ENCODE data around the gene MNS1.

The MNS1 gene, protein sequence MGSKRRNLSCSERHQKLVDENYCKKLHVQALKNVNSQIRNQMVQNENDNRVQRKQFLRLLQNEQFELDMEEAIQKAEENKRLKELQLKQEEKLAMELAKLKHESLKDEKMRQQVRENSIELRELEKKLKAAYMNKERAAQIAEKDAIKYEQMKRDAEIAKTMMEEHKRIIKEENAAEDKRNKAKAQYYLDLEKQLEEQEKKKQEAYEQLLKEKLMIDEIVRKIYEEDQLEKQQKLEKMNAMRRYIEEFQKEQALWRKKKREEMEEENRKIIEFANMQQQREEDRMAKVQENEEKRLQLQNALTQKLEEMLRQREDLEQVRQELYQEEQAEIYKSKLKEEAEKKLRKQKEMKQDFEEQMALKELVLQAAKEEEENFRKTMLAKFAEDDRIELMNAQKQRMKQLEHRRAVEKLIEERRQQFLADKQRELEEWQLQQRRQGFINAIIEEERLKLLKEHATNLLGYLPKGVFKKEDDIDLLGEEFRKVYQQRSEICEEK

DNA sequence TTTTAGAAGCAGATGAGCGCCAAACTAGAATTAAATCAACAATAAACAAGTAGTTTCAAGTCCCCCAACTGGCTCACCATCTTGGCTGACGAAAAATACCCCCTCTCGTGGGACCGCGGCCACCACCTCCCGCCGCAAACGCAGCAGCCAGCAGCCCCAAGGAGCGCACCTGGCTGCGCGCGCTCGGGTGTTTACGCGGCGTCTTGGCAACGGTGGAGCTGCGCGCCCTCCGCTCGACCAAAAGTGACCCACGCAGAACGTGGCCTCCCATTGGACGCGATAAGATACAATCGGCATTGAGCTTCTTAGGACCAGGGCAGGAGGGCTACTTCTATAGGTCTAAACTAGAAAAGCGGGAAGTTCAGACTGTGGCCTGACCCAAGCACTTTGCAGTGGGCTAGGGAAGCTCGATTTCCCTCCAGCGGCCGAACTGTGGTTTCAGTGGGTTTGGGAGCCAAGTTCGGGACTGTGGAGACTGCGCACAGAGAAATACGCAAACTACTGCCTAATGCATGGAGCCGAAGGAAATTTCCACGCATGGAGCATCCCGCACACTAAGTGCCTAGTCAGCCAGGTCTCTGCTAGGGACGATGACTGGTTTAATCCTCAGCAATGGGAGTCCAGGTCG, at the start of gene MNS1:
Gene MNS1 (minus strand): TSS at position 245 of the 628 bp plus-strand sequence. CDS start 165 bp downstream, at position 80.
- TF ChIP-seq, protein P1, sequence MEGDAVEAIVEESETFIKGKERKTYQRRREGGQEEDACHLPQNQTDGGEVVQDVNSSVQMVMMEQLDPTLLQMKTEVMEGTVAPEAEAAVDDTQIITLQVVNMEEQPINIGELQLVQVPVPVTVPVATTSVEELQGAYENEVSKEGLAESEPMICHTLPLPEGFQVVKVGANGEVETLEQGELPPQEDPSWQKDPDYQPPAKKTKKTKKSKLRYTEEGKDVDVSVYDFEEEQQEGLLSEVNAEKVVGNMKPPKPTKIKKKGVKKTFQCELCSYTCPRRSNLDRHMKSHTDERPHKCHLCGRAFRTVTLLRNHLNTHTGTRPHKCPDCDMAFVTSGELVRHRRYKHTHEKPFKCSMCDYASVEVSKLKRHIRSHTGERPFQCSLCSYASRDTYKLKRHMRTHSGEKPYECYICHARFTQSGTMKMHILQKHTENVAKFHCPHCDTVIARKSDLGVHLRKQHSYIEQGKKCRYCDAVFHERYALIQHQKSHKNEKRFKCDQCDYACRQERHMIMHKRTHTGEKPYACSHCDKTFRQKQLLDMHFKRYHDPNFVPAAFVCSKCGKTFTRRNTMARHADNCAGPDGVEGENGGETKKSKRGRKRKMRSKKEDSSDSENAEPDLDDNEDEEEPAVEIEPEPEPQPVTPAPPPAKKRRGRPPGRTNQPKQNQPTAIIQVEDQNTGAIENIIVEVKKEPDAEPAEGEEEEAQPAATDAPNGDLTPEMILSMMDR (IDR thresholded peaks at IDR 0.05; ENCODE audit: unreplicated experiment in 3 of 3), result no peak
- peaks cover 24% of the 10 kb centered on the region for H3K4me1 Mint-ChIP-seq
- H3K27me3 Mint-ChIP-seq (ENCODE audit: low read depth), result peaks cover 6% of the 10 kb centered on the region
- no peaks in the 10 kb centered on the region for H3K9me3 Mint-ChIP-seq
- peaks cover 3% of the 10 kb centered on the region for H3K36me3 Mint-ChIP-seq (ENCODE audit: low read depth)
- peak within 1 kb of the TSS; percentile 59 to 91 (median 87) for H3K27ac Mint-ChIP-seq
- H3K4me3 Mint-ChIP-seq, result peak within 1 kb of the TSS; percentile 100

GRCh38 chr15:56496635-56497034, 31.7 kb upstream of the MNS1 start:
- Mint-ChIP-seq H3K9me3 (peaks cover 11% of the 10 kb centered on the region), H3K4me3 (no peak overlapping the region), H3K27ac (no peak overlapping the region), H3K36me3 (ENCODE audit: low read depth) (no peaks in the 10 kb centered on the region), H3K27me3 (ENCODE audit: low read depth) (peaks cover 17% of the 10 kb centered on the region), H3K4me1 (no peaks in the 10 kb centered on the region)
- TF ChIP-seq, protein P1 (IDR thresholded peaks at IDR 0.05; ENCODE audit: unreplicated experiment in 3 of 3), result peak; percentile 71 to 76 (median 71)

- Mint-ChIP-seq H3K27ac (no peak overlapping the region), H3K27me3 (ENCODE audit: low read depth) (peaks cover 17% of the 10 kb centered on the region), H3K4me3 (no peak overlapping the region), H3K4me1 (no peaks in the 10 kb centered on the region), H3K36me3 (ENCODE audit: low read depth) (no peaks in the 10 kb centered on the region), H3K9me3 (peaks cover 2% of the 10 kb centered on the region)
- TF ChIP-seq, protein P1 (IDR thresholded peaks at IDR 0.05; ENCODE audit: unreplicated experiment in 3 of 3), result no peak
Measured at GRCh38 chr15:56495533-56495932, 30.6 kb upstream of the MNS1 start.

- Mint-ChIP-seq H3K36me3 (ENCODE audit: low read depth) (no peaks in the 10 kb centered on the region), H3K4me3 (no peak overlapping the region), H3K4me1 (no peaks in the 10 kb centered on the region), H3K27me3 (ENCODE audit: low read depth) (peaks cover 17% of the 10 kb centered on the region), H3K9me3 (peaks cover 2% of the 10 kb centered on the region), H3K27ac (no peak overlapping the region)
- TF ChIP-seq, protein P1 (IDR thresholded peaks at IDR 0.05; ENCODE audit: unreplicated experiment in 3 of 3), result no peak
Measured at GRCh38 chr15:56495053-56495452, 30.1 kb upstream of the MNS1 start.

DNA sequence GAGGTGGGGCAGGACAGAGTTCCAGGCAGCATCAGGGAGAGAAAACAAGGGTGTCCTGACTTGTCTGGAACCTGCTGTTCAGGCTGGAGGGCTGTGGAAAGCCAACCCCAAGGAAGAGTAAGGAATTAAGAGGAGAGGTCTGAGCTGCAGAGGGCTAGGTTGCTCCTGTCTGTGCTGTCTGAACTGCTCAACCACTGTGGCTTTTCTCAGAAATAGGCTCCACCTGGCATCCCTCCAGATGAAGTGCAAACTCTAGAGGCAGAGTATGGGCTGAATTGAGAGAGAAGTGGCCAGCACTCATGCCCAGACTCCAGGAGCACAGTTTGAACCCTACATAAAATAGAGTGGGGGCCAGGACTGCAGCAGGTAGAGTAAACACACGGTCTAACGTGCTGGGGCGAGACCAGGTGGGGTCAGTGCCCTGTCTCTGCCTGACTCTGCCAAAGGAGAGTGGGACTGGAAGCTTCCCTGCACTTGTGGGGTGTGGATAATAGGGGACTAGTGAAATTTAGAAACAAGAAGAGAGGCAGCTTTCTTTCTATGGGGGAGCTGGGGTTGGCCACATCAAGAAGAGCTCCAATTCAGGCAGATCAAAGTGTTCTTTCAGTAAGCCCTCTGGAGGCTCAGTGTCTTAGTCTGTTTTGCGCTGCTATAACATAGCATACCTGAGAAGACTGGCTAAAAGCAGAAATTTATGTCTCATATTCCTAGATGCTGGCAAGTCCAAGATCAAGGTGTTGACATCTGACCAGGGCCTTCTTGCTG, 28.0 kb upstream of the MNS1 start:
- no peak overlapping the region for H3K4me3 Mint-ChIP-seq
- TF ChIP-seq, protein P1 (IDR thresholded peaks at IDR 0.05; ENCODE audit: unreplicated experiment in 3 of 3), result no peak
- H3K27ac Mint-ChIP-seq, result no peak overlapping the region
- no peaks in the 10 kb centered on the region for H3K4me1 Mint-ChIP-seq
- peaks cover 2% of the 10 kb centered on the region for H3K9me3 Mint-ChIP-seq
- no peaks in the 10 kb centered on the region for H3K36me3 Mint-ChIP-seq (ENCODE audit: low read depth)
- peaks cover 17% of the 10 kb centered on the region for H3K27me3 Mint-ChIP-seq (ENCODE audit: low read depth)

Measured in nephron (organoid).